ENCODE measurements around the gene SEMA5A. TPM values are rescaled to one million over a fixed set of nuclear protein-coding genes. Genes with fewer than 3 reads are reported as not detected.

The SEMA5A gene
- total RNA-seq, 1 donor from 2014 or later = 1.6 TPM

- TF ChIP-seq CTCF (IDR thresholded peaks at IDR 0.05; ENCODE audit: insufficient read depth, low read length, severe bottlenecking) = no peak
- no peaks in the 10 kb centered on the region for H3K36me3 ChIP-seq (ENCODE audit: control insufficient read depth, insufficient read depth, low read length)
- DNase-seq (ENCODE audit: low read depth) (no peak), FAIRE-seq (peak; percentile 32)
- H3K27me3 ChIP-seq (ENCODE audit: control insufficient read depth, insufficient read depth, low read length) = no peaks in the 10 kb centered on the region
- H3K4me3 ChIP-seq (ENCODE audit: low read depth, low read length) = no peak overlapping the region
Measured at GRCh38 chr5:9452181-9452580, 93.7 kb downstream of the SEMA5A start.

GRCh38 chr5:9451037-9451436, 94.8 kb downstream of the SEMA5A start:
- Histone ChIP-seq H3K36me3 (ENCODE audit: control insufficient read depth, insufficient read depth, low read length) (no peaks in the 10 kb centered on the region), H3K4me3 (ENCODE audit: low read depth, low read length) (no peak overlapping the region), H3K27me3 (ENCODE audit: control insufficient read depth, insufficient read depth, low read length) (no peaks in the 10 kb centered on the region)
- DNase-seq (ENCODE audit: low read depth) (no peak), FAIRE-seq (no peak)
- TF ChIP-seq CTCF (IDR thresholded peaks at IDR 0.05; ENCODE audit: insufficient read depth, low read length, severe bottlenecking) = no peak

- DNase-seq (ENCODE audit: low read depth) = no peak
- no peak for TF ChIP-seq CTCF (IDR thresholded peaks at IDR 0.05; ENCODE audit: insufficient read depth, low read length, severe bottlenecking)
- Histone ChIP-seq H3K27me3 (ENCODE audit: control insufficient read depth, insufficient read depth, low read length) (no peaks in the 10 kb centered on the region), H3K36me3 (ENCODE audit: control insufficient read depth, insufficient read depth, low read length) (no peaks in the 10 kb centered on the region), H3K4me3 (ENCODE audit: low read depth, low read length) (no peak overlapping the region)
- FAIRE-seq = no peak
Measured at GRCh38 chr5:9447691-9448090, 98.2 kb downstream of the SEMA5A start.

GRCh38 chr5:9445826-9446388, 100.0 kb downstream of the SEMA5A start:
- FAIRE-seq = no peak
- no peak overlapping the region for H3K4me3 ChIP-seq (ENCODE audit: low read depth, low read length)

GRCh38 chr5:9444346-9444745, 101.5 kb downstream of the SEMA5A start:
- Histone ChIP-seq H3K36me3 (ENCODE audit: control insufficient read depth, insufficient read depth, low read length) (no peaks in the 10 kb centered on the region), H3K27me3 (ENCODE audit: control insufficient read depth, insufficient read depth, low read length) (no peaks in the 10 kb centered on the region), H3K4me3 (ENCODE audit: low read depth, low read length) (no peak overlapping the region)
- TF ChIP-seq CTCF (IDR thresholded peaks at IDR 0.05; ENCODE audit: insufficient read depth, low read length, severe bottlenecking) = no peak
- FAIRE-seq (no peak), DNase-seq (ENCODE audit: low read depth) (no peak)

More at GRCh38 chr5:9445826-9446388, 100.0 kb downstream of the SEMA5A start:
- no peaks in the 10 kb centered on the region for H3K27me3 ChIP-seq (ENCODE audit: control insufficient read depth, insufficient read depth, low read length)
- no peak for DNase-seq (ENCODE audit: low read depth)
- no peak for TF ChIP-seq CTCF (IDR thresholded peaks at IDR 0.05; ENCODE audit: insufficient read depth, low read length, severe bottlenecking)
- H3K36me3 ChIP-seq (ENCODE audit: control insufficient read depth, insufficient read depth, low read length) = no peaks in the 10 kb centered on the region

GRCh38 chr5:9441610-9442009, 104.3 kb downstream of the SEMA5A start:
- DNase-seq (ENCODE audit: low read depth) (peak; percentile 62), FAIRE-seq (peak; percentile 83)
- H3K27me3 ChIP-seq (ENCODE audit: control insufficient read depth, insufficient read depth, low read length) = no peaks in the 10 kb centered on the region
- H3K36me3 ChIP-seq (ENCODE audit: control insufficient read depth, insufficient read depth, low read length) = no peaks in the 10 kb centered on the region
- no peak for TF ChIP-seq CTCF (IDR thresholded peaks at IDR 0.05; ENCODE audit: insufficient read depth, low read length, severe bottlenecking)
- H3K4me3 ChIP-seq (ENCODE audit: low read depth, low read length) = no peak overlapping the region

Data from bronchial epithelial cell (primary cell).